CD1c-positive myeloid dendritic cell (primary cell): Measurements from ENCODE around the gene PKM.

ENCODE experiments used
- DNase-seq: peaks from one replicate; pipeline ENCODE4 v3.0.0-alpha.2; 2016; ENCODE audit errors: extremely low spot score

Gene PKM

GRCh38 chr15:72155635-72156616 is 75.1 kb downstream of the PKM start:
- peak; percentile 82 for DNase-seq

GRCh38 chr15:72155003-72155621 is 75.9 kb downstream of the PKM start:
- DNase-seq, result peak; percentile 15

DNA sequence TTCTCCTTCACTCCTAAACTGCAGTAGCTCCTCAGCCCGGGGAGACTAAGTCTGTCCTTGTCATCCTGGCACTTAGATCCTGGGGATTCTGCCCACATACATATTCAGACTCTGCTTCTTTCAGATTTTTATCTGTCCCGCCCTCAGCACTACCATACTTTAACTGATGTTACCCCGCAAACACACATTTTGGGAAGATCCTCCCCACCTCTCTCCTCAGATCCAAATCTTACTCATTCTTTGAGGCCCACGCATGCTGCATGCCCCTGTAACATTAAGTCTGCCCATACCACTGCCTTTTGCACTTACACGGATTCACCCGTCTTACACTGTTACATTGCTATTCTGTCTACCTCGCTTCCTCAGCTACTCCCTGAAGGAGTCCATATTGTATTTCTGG is 76.7 kb downstream of the PKM start:
- no peak for DNase-seq

- DNase-seq, result no peak
Observed at GRCh38 chr15:72153269-72154000, 77.6 kb downstream of the PKM start.
